ENCODE data around the gene AKAP8L.
"Not testable (repeated sequence)": the region's sequence is repeated elsewhere in the genome, so short reads cannot be mapped to it uniquely, and the experiment has no call there.

Gene AKAP8L

GRCh38 chr19:15340086-15340485, 78.7 kb downstream of the AKAP8L start:
- no peak for DNase-seq

- no peak for DNase-seq
Observed at GRCh38 chr19:15337202-15337601, 81.6 kb downstream of the AKAP8L start.

- DNase-seq = not testable (repeated sequence)
Observed at GRCh38 chr19:15335992-15336391, 82.8 kb downstream of the AKAP8L start.

- peak; percentile 63 for DNase-seq
Observed at GRCh38 chr19:15332311-15332996, 86.3 kb downstream of the AKAP8L start, which contains the start of gene BRD4. Gene BRD4, minus strand, starts transcription at chr19:15332539. Its CDS starts 59,440 bp downstream, at chr19:15273099.

- DNase-seq = peak; percentile 72
Observed at GRCh38 chr19:15331419-15332310, 87.1 kb downstream of the AKAP8L start.

- no peak for DNase-seq
Observed at GRCh38 chr19:15330801-15331418, 87.9 kb downstream of the AKAP8L start.
